GM13977 (cell line): ENCODE measurements around the gene WFDC8.

Source experiments
- DNase-seq: peaks from one replicate; pipeline ENCODE4 v3.0.0; 2012; ENCODE audit warnings: low spot score
- in situ Hi-C: fragments of 300-500 bp; cut with MboI; formaldehyde crosslinking; loops from one replicate; pipeline ENCODE4 v1.12.0; 2022; ENCODE audit warnings: low sequenced_read_pairs, low pct_unique_long_range_greater_than_20kb, mixed read lengths, inconsistent platforms; ENCODE audit not compliant: unreplicated experiment
- TF ChIP-seq, protein P1 (sequence below): IDR thresholded peaks from 2 replicates; pipeline ENCODE4 v1.5.1; 2012; ENCODE audit warnings: mild to moderate bottlenecking, control low read depth; ENCODE audit not compliant: insufficient read depth; ENCODE audit errors: extremely low read depth, missing control alignments

Gene WFDC8

DNA sequence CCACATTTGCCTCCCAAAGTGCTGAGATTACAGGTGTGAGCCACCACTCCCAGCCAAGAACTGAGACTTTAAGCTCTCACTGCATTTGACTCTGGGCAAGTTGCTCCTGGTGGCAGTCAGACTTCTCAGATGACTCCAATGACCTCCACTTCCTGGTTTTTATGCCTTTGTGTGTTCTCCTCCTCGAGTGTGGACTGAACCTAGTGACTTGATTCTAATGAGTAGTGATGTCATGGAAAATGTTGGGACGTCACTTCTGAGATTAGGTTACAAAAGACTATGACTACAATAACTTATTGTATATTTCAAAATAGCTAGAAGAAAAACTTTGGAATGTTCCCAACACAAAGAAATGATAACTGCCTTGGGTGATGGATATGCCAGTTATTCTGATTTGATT, 75.7 kb downstream of the WFDC8 start:
- no peak for DNase-seq
- TF ChIP-seq, protein P1, sequence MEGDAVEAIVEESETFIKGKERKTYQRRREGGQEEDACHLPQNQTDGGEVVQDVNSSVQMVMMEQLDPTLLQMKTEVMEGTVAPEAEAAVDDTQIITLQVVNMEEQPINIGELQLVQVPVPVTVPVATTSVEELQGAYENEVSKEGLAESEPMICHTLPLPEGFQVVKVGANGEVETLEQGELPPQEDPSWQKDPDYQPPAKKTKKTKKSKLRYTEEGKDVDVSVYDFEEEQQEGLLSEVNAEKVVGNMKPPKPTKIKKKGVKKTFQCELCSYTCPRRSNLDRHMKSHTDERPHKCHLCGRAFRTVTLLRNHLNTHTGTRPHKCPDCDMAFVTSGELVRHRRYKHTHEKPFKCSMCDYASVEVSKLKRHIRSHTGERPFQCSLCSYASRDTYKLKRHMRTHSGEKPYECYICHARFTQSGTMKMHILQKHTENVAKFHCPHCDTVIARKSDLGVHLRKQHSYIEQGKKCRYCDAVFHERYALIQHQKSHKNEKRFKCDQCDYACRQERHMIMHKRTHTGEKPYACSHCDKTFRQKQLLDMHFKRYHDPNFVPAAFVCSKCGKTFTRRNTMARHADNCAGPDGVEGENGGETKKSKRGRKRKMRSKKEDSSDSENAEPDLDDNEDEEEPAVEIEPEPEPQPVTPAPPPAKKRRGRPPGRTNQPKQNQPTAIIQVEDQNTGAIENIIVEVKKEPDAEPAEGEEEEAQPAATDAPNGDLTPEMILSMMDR = no peak
- in situ Hi-C loops = no loop called here

DNA sequence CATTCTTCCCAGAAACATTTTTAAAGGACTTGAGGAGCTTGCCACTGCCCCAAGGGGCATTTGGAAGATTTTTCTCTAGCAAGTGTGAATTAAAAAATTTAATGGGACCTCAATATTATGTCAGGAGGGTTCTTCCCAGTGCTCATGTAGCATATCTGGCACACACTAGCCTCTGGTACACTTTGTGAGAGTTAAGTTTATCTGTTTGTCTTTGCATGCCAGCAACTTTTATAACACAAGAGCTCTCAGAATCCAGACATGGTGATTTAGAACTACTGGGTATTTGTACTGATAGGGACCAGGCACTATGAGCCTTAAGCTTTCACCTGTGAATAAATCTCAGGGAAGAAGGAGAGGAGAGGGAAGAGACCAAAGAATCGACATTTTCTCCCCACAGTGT, 76.5 kb downstream of the WFDC8 start:
- TF ChIP-seq, protein P1 = no peak
- no peak for DNase-seq
- in situ Hi-C loops = no loop called here
